PC-9 (cell line): ENCODE measurements around the gene OR2T29.

ENCODE experiments used
- EZH2 ChIP-seq: fragments of 200-600 bp; sonication (generic); IDR thresholded peaks from 2 replicates; pipeline ENCODE4 v1.8.0; 2017; ENCODE audit warnings: antibody characterized with exemption, low read depth
- TF ChIP-seq, protein P1 (sequence below): fragments of 200-600 bp; sonication (generic); conservative IDR thresholded peaks from 2 replicates; pipeline ENCODE4 v1.6.1; 2017; ENCODE audit warnings: mixed run types, antibody characterized with exemption, mild to moderate bottlenecking, moderate library complexity

- TF ChIP-seq, protein P1, sequence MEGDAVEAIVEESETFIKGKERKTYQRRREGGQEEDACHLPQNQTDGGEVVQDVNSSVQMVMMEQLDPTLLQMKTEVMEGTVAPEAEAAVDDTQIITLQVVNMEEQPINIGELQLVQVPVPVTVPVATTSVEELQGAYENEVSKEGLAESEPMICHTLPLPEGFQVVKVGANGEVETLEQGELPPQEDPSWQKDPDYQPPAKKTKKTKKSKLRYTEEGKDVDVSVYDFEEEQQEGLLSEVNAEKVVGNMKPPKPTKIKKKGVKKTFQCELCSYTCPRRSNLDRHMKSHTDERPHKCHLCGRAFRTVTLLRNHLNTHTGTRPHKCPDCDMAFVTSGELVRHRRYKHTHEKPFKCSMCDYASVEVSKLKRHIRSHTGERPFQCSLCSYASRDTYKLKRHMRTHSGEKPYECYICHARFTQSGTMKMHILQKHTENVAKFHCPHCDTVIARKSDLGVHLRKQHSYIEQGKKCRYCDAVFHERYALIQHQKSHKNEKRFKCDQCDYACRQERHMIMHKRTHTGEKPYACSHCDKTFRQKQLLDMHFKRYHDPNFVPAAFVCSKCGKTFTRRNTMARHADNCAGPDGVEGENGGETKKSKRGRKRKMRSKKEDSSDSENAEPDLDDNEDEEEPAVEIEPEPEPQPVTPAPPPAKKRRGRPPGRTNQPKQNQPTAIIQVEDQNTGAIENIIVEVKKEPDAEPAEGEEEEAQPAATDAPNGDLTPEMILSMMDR = no peak
- no peak for TF ChIP-seq EZH2
These were observed 49.4 kb upstream of the OR2T29 start for GRCh38 chr1:248611883-248612414.
